ENCODE data around the gene SUGT1.

DNA sequence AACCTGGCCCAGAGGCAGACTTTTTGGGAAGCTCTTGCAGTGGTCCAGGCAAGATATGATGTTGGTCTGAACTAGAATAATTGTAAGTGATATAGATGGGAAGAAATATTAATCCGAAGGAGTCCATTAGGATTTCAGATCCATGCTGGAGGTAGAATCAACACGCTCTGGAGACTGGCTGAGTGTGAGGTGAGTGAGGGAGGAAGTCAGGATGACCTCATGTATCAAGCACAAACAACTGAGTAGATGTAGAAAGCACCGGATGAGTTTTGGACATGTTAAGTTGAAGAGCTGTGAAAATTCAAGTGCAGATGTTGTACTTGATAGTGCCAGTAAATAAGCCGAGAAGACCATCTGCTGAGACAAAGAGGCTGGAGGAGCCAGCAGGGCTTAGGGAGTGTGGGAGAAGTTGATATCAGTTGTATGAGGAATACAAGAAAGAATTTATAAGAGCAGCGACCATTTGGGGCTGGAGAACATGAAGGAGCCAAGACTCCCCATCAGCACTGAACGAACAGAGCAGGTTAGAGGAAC, 92.3 kb downstream of the SUGT1 start:
- TF ChIP-seq, protein P1, sequence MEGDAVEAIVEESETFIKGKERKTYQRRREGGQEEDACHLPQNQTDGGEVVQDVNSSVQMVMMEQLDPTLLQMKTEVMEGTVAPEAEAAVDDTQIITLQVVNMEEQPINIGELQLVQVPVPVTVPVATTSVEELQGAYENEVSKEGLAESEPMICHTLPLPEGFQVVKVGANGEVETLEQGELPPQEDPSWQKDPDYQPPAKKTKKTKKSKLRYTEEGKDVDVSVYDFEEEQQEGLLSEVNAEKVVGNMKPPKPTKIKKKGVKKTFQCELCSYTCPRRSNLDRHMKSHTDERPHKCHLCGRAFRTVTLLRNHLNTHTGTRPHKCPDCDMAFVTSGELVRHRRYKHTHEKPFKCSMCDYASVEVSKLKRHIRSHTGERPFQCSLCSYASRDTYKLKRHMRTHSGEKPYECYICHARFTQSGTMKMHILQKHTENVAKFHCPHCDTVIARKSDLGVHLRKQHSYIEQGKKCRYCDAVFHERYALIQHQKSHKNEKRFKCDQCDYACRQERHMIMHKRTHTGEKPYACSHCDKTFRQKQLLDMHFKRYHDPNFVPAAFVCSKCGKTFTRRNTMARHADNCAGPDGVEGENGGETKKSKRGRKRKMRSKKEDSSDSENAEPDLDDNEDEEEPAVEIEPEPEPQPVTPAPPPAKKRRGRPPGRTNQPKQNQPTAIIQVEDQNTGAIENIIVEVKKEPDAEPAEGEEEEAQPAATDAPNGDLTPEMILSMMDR (IDR thresholded peaks at IDR 0.05; ENCODE audit: low read length): no peak
- TF ChIP-seq EZH2 (IDR thresholded peaks at IDR 0.05; ENCODE audit: borderline replicate concordance, low read length): no peak
